COLO668 (cell line): Measurements from ENCODE around the gene STC2.
A peak's percentile ranks its signal among the peaks of the same experiment; 100 is the strongest.
"Not testable (repeated sequence)": the region's sequence is repeated elsewhere in the genome, so short reads cannot be mapped to it uniquely, and the experiment has no call there.

Experiments
- DNase-seq: peaks from one replicate; lab custom pipeline; 2025; ENCODE audit not compliant: unreplicated experiment; lab: John Stamatoyannopoulos, UW

STC2 gene

GRCh38 chr5:173327948-173328843 lies at the start of gene STC2:
Gene STC2, minus strand, starts transcription at chr5:173328414. Its CDS starts 221 bp downstream, at chr5:173328193.
- peak; percentile 95 for DNase-seq

GRCh38 chr5:173371400-173371799 lies 43.2 kb upstream of the STC2 start:
- no peak for DNase-seq

- not testable (repeated sequence) for DNase-seq
These were observed 35.2 kb upstream of the STC2 start for GRCh38 chr5:173363406-173363805.

DNA sequence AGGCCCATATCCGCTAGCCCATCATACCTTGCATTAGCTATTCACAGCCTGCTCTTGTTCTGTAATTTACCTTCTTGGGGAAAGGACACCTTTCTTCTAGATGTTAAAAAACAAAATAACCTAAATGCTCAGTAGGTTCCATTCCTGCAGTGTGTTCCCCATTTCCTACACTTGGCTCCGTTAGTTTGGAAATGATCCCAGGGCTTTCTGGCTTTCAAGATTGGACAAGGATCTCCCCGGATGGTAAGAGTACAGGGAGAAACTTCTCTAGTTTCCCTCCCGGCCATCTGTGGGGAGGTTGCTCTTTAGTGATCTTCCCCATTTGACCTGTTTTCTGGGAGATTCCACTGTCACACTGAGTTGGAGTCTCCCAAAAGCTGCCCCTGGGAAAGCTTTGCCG lies 27.3 kb upstream of the STC2 start:
- no peak for DNase-seq

GRCh38 chr5:173354645-173355044 lies 26.4 kb upstream of the STC2 start:
- no peak for DNase-seq

- no peak for DNase-seq
These were observed 24.4 kb upstream of the STC2 start for GRCh38 chr5:173352366-173353349.

DNA sequence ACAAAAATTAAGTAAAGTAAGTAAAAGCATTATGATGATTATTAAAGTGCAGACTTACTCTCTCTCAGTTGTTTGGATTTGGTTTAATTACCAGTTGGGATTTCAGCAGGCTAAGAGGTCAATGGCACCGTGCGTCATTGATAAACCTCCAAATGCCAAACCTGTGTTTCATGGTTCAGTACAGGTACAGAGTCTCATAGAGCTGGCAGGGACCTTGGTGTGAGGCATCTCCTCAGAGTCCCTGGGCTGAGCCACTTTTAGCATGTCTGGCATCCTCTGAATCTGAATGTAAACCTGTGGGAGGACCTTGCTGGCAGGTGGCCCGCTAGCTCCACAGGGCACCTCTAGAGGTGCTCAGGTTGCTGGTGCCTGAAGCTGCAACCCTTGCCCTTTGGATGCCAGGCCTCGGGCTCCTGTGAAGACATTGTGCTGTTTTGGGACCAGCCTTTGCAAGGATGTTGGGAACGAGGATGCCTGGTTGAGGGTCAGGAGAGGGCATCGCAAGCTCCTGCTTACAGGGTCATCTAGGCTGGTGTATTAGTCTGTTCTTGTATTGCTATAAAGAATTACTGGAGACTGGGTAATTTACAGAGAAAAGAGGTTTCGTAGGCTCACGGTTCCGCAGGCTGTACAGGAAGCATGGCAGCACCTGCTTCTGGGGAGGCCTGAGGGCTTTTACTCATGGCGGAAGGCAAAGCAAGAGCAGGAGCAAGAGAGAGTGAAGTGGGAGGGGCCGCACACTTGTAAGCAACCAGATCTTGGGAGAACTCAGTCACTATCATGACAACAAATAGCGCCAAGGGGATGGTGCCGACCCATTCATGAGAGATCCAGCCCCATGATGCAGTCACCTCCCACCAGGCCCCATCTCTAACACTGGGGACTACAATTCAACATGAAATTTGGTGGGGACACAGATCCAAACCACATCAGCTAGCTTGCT lies 14.9 kb upstream of the STC2 start:
- no peak for DNase-seq

- no peak for DNase-seq
These were observed 13.8 kb upstream of the STC2 start for GRCh38 chr5:173341961-173342430.

DNA sequence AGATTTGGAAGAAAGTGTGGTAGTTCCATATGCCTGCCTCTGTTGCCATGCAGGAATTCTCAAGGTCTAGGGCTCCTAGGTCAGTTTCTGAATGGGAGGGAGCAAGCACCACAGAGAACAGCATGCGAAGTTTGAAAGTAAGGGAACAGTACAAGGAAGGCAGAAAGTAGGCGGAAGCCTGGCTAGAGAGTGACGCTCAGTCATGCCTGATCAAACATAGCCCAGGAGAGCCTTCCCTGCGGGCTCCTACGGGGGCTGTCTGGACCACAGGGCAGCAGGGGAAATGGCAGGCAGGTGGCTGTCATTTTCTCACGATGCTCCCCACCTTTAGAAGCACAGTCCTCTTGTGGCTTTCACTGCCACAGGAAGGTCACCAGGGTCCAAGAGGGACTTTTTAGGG lies 12.8 kb upstream of the STC2 start:
- no peak for DNase-seq

GRCh38 chr5:173340451-173340850 lies 12.2 kb upstream of the STC2 start:
- DNase-seq: no peak

DNA sequence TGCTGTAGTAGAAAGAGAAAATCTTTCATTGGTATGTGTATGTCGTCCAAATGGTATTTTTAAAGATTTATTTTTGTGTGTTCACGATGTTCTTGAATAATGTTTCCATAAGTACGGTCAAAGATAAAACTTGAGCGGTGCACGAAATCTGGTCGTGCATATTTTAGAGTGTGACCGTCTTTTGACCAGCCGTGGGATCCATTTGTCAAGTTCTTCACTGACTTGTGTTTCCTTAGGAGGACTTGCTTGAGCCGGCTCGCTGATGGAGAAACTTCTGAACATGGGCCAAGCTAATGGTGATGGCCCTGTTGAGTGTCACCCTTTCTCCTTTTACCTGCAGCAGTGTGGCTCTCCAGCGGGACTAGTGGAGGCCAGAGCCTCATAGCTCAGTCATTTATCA lies 11.1 kb upstream of the STC2 start:
- DNase-seq: no peak

- DNase-seq: no peak
These were observed 10.3 kb upstream of the STC2 start for GRCh38 chr5:173338380-173339015.

DNA sequence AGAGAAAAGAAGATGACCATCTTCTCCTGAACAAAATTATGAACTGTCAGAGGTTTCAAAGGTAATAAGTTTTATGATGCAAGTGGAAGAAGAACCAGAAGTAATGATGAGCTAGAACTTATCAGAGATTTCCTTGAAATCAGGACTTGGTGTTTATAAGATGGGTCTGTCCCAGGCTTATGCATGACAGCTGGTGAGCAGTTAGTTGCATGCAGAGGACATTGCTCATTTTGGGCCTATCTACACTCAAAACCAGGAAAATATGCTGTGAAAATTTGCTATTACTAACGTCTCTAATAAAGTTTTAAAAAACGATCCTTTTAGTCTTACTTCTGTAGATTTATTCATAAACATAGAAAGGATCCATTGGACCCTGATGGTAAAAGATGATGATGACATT lies 6.6 kb upstream of the STC2 start:
- DNase-seq: no peak

DNA sequence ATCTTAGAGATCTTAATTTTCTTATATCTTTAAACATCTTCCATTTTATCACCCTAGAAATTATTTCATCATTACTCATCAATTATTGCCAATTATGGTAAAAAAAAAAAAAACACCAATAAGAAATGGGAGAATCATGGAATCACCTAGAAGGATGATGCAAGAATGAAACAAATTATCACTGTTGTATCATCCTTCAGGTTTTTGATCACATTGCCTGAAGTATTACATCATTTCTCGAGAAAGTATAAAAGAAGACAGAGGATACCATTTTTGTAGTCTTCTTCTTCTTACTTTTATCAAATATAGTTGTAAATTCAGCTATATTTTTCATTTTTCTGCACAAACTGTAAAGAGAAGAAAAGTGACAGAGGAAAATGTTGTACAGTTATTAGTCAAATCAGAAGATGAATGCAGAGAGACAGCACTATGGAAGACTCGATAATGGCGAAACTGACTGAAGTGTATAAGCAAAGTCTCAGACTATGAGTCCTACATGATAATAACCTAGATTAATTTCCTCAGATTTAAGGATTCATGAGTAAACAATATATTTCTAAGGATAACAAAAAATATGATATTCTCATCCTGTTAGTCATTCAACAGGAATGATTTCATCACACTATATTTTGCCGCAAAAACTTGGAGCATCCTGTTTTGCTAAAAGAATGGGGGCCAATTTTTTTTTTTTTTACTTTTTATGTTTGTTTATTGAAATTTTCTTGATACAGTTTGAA lies 5.9 kb upstream of the STC2 start:
- DNase-seq: no peak

- peak; percentile 78 for DNase-seq
These were observed 3.8 kb upstream of the STC2 start for GRCh38 chr5:173331956-173332479.

- DNase-seq: no peak
These were observed 3.1 kb upstream of the STC2 start for GRCh38 chr5:173331287-173331686.

DNA sequence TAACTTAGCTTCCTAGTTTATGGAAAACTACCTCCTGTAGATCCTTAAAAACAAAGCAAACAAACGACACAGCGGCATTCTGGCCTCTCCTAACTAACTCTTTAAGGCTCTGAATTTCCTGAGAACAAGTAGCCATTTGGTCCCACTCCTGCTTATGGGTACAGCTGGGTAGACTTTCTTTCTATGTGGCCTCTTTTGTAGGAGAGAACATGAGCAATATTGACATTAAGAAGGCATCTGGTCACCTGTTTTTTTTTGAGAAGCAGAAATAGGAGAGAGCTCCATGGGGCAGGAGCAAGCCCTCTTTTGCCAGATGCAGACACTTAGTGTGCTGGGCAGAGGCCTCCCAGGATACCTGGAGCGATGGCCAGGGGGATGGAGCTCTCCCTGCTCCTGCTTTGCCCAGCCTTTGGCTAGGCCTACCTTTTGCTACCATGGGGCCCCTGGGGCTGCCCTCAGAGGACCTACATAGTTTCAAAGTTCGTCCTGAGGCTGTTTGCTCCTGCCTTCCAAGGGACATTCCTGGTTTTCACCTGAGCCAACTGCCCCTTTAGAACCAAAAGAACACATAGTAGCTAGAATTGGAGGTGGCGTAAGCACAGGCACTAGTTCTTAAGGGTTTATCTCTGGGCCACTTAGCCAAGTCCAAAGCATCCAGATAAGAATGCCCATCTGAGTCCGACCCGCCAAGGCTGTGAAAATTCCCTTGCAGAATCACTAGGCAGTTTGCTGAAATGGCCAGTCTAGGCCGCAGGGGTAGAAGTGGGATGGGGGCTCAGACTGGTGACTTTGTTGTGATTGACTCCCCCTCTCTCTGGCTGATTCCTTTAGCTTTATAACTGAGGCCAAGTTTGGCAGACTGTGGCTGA lies 2.4 kb upstream of the STC2 start:
- no peak for DNase-seq
